Thyroid gland (tissue), 4 donors: ENCODE measurements around the gene FAM83C.

Experiments used
- CTCF ChIP-seq, 6 experiments: fragments of 200-600 bp in 3 of 6; fragments of 450-650 bp in 3 of 6; sonication (generic) in 3 of 6; IDR thresholded peaks; one replicate each; pipeline ENCODE4 v1.5.1; 2016 to 2019; ENCODE audit warnings: antibody characterized with exemption in 6 of 6, mild to moderate bottlenecking in 2 of 6, inconsistent platforms in 1 of 6, moderate library complexity in 1 of 6
- POLR2A ChIP-seq, 2 donors: fragments of 450-650 bp; IDR thresholded peaks; one replicate each; pipeline ENCODE4 v1.6.1; 2017; ENCODE audit warnings: antibody characterized with exemption in 2 of 2, mild to moderate bottlenecking in 2 of 2, moderate library complexity in 1 of 2

DNA sequence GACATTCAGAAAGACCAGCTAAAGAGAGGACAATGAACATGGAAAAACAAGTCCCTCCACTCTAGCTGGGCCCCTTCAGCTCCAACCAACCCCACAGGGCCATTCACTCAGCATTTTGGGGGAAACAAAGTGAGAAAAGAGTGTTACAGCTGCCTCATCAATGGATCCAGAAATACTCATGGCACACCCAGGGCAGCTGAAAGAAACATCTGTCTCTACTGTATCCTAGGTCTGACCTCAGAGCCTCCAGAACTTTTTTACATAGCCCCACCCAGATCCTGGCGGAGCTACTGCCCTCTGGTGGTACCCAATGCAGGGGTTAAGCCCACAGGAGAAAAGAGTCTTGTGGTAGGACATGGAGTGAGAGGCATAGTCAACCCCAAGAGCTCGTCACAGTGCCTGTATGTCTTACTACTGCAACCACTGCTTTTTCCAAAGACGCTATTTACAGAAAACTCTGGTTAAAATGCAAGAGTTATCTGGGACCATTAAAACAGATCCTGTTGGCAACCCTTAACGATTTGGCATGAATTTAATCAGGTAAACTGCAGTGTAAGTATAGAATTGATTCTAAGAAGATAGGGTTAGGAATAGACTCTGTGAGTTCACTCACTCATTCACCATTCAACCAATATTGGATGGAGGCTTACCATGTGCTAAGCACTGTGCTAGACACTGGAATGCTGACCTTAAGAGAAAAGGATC lies 37.4 kb upstream of the FAM83C start:
- TF ChIP-seq CTCF (IDR thresholded peaks at IDR 0.05): peak in 3 of 6 experiments; percentile 18 to 44 (median 31)
- TF ChIP-seq POLR2A (IDR thresholded peaks at IDR 0.05): no peak
